ENCODE measurements around the gene FRMD4A. TPM values are rescaled to one million over a fixed set of nuclear protein-coding genes. Genes with fewer than 3 reads are reported as not detected.

Gene FRMD4A
- total and polyA plus RNA-seq, 8 donors = 6.9 to 25.3 (median 11.3) TPM

- no peaks in the 10 kb centered on the region for H3K4me1 ChIP-seq
- H3K9me3 ChIP-seq = no peaks in the 10 kb centered on the region
- H3K36me3 ChIP-seq = peaks cover 0 to 24% (median 6%) of the 10 kb centered on the region in 4 donors
- DNase-seq = no peak
- TF ChIP-seq POLR2AphosphoS5 (IDR thresholded peaks at IDR 0.05) = no peak
- TF ChIP-seq, protein P1, sequence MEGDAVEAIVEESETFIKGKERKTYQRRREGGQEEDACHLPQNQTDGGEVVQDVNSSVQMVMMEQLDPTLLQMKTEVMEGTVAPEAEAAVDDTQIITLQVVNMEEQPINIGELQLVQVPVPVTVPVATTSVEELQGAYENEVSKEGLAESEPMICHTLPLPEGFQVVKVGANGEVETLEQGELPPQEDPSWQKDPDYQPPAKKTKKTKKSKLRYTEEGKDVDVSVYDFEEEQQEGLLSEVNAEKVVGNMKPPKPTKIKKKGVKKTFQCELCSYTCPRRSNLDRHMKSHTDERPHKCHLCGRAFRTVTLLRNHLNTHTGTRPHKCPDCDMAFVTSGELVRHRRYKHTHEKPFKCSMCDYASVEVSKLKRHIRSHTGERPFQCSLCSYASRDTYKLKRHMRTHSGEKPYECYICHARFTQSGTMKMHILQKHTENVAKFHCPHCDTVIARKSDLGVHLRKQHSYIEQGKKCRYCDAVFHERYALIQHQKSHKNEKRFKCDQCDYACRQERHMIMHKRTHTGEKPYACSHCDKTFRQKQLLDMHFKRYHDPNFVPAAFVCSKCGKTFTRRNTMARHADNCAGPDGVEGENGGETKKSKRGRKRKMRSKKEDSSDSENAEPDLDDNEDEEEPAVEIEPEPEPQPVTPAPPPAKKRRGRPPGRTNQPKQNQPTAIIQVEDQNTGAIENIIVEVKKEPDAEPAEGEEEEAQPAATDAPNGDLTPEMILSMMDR (IDR thresholded peaks at IDR 0.05) = no peak
- TF ChIP-seq POLR2A (IDR thresholded peaks at IDR 0.05) = no peak
- TF ChIP-seq EP300 (IDR thresholded peaks at IDR 0.05) = no peak
- H3K27ac ChIP-seq = no peak overlapping the region
- intact Hi-C loops (cut with DNase I; ENCODE audit: low total_unique reads) = no loop called here
- 84 to 93% (median 91%) methylated on average over 7 of the region's 7 CpGs for WGBS, 5 donors
- no peak overlapping the region for H3K4me3 ChIP-seq
- no peaks in the 10 kb centered on the region for H3K27me3 ChIP-seq
Measured at GRCh38 chr10:13733071-13733470, 597.7 kb downstream of the FRMD4A start.

DNA sequence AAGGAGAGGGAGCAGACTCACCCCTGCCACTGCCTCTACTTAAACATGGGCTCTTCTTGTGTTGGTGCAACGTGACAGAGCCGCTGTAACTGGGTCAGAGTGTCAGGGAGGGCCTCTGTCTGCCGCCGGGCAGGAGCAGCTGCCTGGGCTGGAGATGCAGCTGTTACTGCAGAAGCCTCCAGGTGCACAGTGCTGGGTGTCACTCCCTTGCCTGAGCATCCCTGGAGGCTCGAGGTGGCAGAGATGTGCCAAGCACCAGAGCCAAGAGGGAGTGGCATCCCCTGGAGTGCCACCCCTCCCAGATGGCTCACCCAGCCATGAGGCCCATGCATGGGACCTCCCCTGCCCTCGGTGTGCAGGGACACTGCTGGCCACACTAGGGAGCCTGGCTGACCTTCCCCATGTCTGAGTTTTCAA lies 598.3 kb downstream of the FRMD4A start:
- 34 to 69% (median 45%) methylated on average over 4 to 6 of the region's 6 CpGs; no CpG with 5 or more reads in 1 of the 5 donors for WGBS, 5 donors
- no peak overlapping the region for H3K4me3 ChIP-seq
- intact Hi-C loops (cut with DNase I; ENCODE audit: low total_unique reads) = no loop called here
- no peaks in the 10 kb centered on the region for H3K27me3 ChIP-seq
- H3K9me3 ChIP-seq = no peaks in the 10 kb centered on the region
- H3K36me3 ChIP-seq = peaks cover 0 to 19% (median 6%) of the 10 kb centered on the region in 4 donors
- no peak for DNase-seq
- TF ChIP-seq POLR2A (IDR thresholded peaks at IDR 0.05) = no peak
- no peak for TF ChIP-seq POLR2AphosphoS5 (IDR thresholded peaks at IDR 0.05)
- no peak for TF ChIP-seq EP300 (IDR thresholded peaks at IDR 0.05)
- TF ChIP-seq, protein P1 (IDR thresholded peaks at IDR 0.05) = no peak
- no peak overlapping the region for H3K27ac ChIP-seq
- H3K4me1 ChIP-seq = no peaks in the 10 kb centered on the region

- Histone ChIP-seq H3K36me3 (peaks cover 0 to 17% (median 7%) of the 10 kb centered on the region in 4 donors), H3K4me3 (no peak overlapping the region), H3K27ac (no peak overlapping the region), H3K4me1 (no peaks in the 10 kb centered on the region), H3K9me3 (no peaks in the 10 kb centered on the region), H3K27me3 (no peaks in the 10 kb centered on the region)
- no peak for DNase-seq
- intact Hi-C loops (cut with DNase I; ENCODE audit: low total_unique reads) = no loop called here
- WGBS, 5 donors = 76 to 89% (median 83%) methylated on average over 8 of the region's 8 CpGs
- TF ChIP-seq POLR2A (IDR thresholded peaks at IDR 0.05) = no peak
- TF ChIP-seq, protein P1 (IDR thresholded peaks at IDR 0.05) = no peak
- no peak for TF ChIP-seq POLR2AphosphoS5 (IDR thresholded peaks at IDR 0.05)
- TF ChIP-seq EP300 (IDR thresholded peaks at IDR 0.05) = no peak
Measured at GRCh38 chr10:13731799-13732198, 598.9 kb downstream of the FRMD4A start.

GRCh38 chr10:13730956-13731355 lies 599.8 kb downstream of the FRMD4A start:
- H3K9me3 ChIP-seq = no peaks in the 10 kb centered on the region
- intact Hi-C loops (cut with DNase I; ENCODE audit: low total_unique reads) = no loop called here
- DNase-seq = no peak
- 87 to 93% (median 92%) methylated on average over 7 of the region's 7 CpGs for WGBS, 5 donors
- TF ChIP-seq POLR2AphosphoS5 (IDR thresholded peaks at IDR 0.05) (no peak), EP300 (IDR thresholded peaks at IDR 0.05) (no peak), POLR2A (IDR thresholded peaks at IDR 0.05) (no peak)
- TF ChIP-seq, protein P1 (IDR thresholded peaks at IDR 0.05) = no peak
- no peak overlapping the region for H3K4me3 ChIP-seq
- H3K4me1 ChIP-seq = no peaks in the 10 kb centered on the region
- peaks cover 0 to 17% (median 7%) of the 10 kb centered on the region in 4 donors for H3K36me3 ChIP-seq
- no peak overlapping the region for H3K27ac ChIP-seq
- H3K27me3 ChIP-seq = no peaks in the 10 kb centered on the region

All from stomach (tissue), 9 donors.